ENCODE measurements around the gene IL20.

DNA sequence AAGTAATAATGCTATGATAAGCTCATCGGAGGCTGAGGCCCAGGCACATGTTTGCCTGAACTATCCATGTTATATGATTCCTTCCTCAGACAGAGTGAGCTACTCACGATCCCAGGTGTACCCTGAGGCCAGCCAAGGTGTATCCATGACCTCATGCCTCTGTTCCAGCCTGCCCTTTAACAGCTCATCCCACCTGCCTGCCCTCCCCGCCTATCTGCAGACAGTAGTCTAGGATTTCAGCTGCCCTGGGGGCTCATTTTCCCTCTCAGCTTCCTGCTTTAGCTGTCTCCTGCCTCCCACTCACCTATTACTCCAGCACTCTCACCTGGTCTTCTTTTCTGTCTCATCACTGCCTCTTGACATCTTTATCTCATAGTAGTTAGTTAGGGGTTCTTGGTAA lies 29.9 kb downstream of the IL20 start:
- TF ChIP-seq CEBPB (IDR thresholded peaks at IDR 0.05; ENCODE audit: borderline replicate concordance in 1 of 2, low read depth in 2 of 2, low read length in 2 of 2) (no peak), EP300 (IDR thresholded peaks at IDR 0.05; ENCODE audit: borderline replicate concordance in 1 of 2, control insufficient read depth in 1 of 2, low read depth in 2 of 2, low read length in 2 of 2) (no peak), YY1 (IDR thresholded peaks at IDR 0.05; ENCODE audit: low read depth, low read length) (no peak), MYC (IDR thresholded peaks at IDR 0.05; ENCODE audit: insufficient read depth, insufficient read length, insufficient replicate concordance, low read length, severe bottlenecking) (no peak), MXI1 (IDR thresholded peaks at IDR 0.05; ENCODE audit: low read depth, low read length) (no peak)
- TF ChIP-seq, protein P1, sequence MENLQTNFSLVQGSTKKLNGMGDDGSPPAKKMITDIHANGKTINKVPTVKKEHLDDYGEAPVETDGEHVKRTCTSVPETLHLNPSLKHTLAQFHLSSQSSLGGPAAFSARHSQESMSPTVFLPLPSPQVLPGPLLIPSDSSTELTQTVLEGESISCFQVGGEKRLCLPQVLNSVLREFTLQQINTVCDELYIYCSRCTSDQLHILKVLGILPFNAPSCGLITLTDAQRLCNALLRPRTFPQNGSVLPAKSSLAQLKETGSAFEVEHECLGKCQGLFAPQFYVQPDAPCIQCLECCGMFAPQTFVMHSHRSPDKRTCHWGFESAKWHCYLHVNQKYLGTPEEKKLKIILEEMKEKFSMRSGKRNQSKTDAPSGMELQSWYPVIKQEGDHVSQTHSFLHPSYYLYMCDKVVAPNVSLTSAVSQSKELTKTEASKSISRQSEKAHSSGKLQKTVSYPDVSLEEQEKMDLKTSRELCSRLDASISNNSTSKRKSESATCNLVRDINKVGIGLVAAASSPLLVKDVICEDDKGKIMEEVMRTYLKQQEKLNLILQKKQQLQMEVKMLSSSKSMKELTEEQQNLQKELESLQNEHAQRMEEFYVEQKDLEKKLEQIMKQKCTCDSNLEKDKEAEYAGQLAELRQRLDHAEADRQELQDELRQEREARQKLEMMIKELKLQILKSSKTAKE (IDR thresholded peaks at IDR 0.05; ENCODE audit: low read depth, poor library complexity, severe bottlenecking) = no peak
- TF ChIP-seq, protein P2, sequence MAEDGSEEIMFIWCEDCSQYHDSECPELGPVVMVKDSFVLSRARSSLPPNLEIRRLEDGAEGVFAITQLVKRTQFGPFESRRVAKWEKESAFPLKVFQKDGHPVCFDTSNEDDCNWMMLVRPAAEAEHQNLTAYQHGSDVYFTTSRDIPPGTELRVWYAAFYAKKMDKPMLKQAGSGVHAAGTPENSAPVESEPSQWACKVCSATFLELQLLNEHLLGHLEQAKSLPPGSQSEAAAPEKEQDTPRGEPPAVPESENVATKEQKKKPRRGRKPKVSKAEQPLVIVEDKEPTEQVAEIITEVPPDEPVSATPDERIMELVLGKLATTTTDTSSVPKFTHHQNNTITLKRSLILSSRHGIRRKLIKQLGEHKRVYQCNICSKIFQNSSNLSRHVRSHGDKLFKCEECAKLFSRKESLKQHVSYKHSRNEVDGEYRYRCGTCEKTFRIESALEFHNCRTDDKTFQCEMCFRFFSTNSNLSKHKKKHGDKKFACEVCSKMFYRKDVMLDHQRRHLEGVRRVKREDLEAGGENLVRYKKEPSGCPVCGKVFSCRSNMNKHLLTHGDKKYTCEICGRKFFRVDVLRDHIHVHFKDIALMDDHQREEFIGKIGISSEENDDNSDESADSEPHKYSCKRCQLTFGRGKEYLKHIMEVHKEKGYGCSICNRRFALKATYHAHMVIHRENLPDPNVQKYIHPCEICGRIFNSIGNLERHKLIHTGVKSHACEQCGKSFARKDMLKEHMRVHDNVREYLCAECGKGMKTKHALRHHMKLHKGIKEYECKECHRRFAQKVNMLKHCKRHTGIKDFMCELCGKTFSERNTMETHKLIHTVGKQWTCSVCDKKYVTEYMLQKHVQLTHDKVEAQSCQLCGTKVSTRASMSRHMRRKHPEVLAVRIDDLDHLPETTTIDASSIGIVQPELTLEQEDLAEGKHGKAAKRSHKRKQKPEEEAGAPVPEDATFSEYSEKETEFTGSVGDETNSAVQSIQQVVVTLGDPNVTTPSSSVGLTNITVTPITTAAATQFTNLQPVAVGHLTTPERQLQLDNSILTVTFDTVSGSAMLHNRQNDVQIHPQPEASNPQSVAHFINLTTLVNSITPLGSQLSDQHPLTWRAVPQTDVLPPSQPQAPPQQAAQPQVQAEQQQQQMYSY (CRISPR knock-in tag; IDR thresholded peaks at IDR 0.05) = no peak
- TF ChIP-seq, protein P3, sequence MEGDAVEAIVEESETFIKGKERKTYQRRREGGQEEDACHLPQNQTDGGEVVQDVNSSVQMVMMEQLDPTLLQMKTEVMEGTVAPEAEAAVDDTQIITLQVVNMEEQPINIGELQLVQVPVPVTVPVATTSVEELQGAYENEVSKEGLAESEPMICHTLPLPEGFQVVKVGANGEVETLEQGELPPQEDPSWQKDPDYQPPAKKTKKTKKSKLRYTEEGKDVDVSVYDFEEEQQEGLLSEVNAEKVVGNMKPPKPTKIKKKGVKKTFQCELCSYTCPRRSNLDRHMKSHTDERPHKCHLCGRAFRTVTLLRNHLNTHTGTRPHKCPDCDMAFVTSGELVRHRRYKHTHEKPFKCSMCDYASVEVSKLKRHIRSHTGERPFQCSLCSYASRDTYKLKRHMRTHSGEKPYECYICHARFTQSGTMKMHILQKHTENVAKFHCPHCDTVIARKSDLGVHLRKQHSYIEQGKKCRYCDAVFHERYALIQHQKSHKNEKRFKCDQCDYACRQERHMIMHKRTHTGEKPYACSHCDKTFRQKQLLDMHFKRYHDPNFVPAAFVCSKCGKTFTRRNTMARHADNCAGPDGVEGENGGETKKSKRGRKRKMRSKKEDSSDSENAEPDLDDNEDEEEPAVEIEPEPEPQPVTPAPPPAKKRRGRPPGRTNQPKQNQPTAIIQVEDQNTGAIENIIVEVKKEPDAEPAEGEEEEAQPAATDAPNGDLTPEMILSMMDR (IDR thresholded peaks at IDR 0.05 in 2 of 3, conservative IDR thresholded peaks at IDR 0.05 in 1 of 3; ENCODE audit: control insufficient read depth in 2 of 3, extremely low read depth in 1 of 3, insufficient read depth in 1 of 3, low read depth in 3 of 3, low read length in 3 of 3) = no peak
- TF ChIP-seq, protein P4, sequence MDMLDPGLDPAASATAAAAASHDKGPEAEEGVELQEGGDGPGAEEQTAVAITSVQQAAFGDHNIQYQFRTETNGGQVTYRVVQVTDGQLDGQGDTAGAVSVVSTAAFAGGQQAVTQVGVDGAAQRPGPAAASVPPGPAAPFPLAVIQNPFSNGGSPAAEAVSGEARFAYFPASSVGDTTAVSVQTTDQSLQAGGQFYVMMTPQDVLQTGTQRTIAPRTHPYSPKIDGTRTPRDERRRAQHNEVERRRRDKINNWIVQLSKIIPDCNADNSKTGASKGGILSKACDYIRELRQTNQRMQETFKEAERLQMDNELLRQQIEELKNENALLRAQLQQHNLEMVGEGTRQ (IDR thresholded peaks at IDR 0.05; ENCODE audit: borderline replicate concordance, low read depth, low read length) = no peak

All from GM12878 (cell line).